BE2C (cell line): ENCODE data around the gene LINS1.

Experiments
- DNase-seq: peaks from one replicate; pipeline ENCODE4 v3.0.0-alpha.2; 2020
- H3K27me3 ChIP-seq: fragments of 250-450 bp; sonication (Bioruptor Pico); 2 replicates; pipeline ENCODE4 v1.5.1; 2020; ENCODE audit warnings: mild to moderate bottlenecking
- H3K36me3 ChIP-seq: fragments of 250-450 bp; sonication (Bioruptor Pico); 2 replicates; pipeline ENCODE4 v1.5.1; 2020; ENCODE audit warnings: mild to moderate bottlenecking
- H3K4me1 ChIP-seq: fragments of 250-450 bp; sonication (Bioruptor Pico); 2 replicates; pipeline ENCODE4 v1.5.1; 2020
- H3K4me3 ChIP-seq: 2 replicates; pipeline ENCODE4 v1.5.1; 2011; ENCODE audit warnings: low read depth, low read length
- H3K9me3 ChIP-seq: fragments of 250-450 bp; sonication (Bioruptor Pico); 2 replicates; pipeline ENCODE4 v1.5.1; 2020
- CTCF ChIP-seq: IDR thresholded peaks from 2 replicates; pipeline ENCODE4 v1.5.1; 2012; ENCODE audit warnings: mild to moderate bottlenecking, low read depth, low read length

The LINS1 gene

GRCh38 chr15:100642213-100642949 is 40.4 kb upstream of the LINS1 start:
- H3K4me1 ChIP-seq, result no peaks in the 10 kb centered on the region
- TF ChIP-seq CTCF, result no peak

GRCh38 chr15:100638177-100638730 is 36.3 kb upstream of the LINS1 start:
- no peaks in the 10 kb centered on the region for H3K27me3 ChIP-seq
- no peaks in the 10 kb centered on the region for H3K36me3 ChIP-seq
- no peak overlapping the region for H3K4me3 ChIP-seq
- H3K9me3 ChIP-seq, result no peaks in the 10 kb centered on the region
- TF ChIP-seq CTCF, result no peak
- no peak for DNase-seq
- no peaks in the 10 kb centered on the region; the same call in 1 of the 2 replicates for H3K4me1 ChIP-seq

More at GRCh38 chr15:100642213-100642949, 40.4 kb upstream of the LINS1 start:
- Histone ChIP-seq H3K27me3 (no peaks in the 10 kb centered on the region), H3K4me3 (no peak overlapping the region), H3K9me3 (no peaks in the 10 kb centered on the region), H3K36me3 (no peaks in the 10 kb centered on the region)
- DNase-seq, result no peak

- peaks cover 4% of the 10 kb centered on the region for H3K36me3 ChIP-seq
- no peaks in the 10 kb centered on the region; the same call in 1 of the 2 replicates for H3K4me1 ChIP-seq
- H3K27me3 ChIP-seq, result no peaks in the 10 kb centered on the region
- no peak overlapping the region for H3K4me3 ChIP-seq
- no peaks in the 10 kb centered on the region for H3K9me3 ChIP-seq
- no peak for DNase-seq
- TF ChIP-seq CTCF, result no peak
Measured at GRCh38 chr15:100635406-100636071, 33.6 kb upstream of the LINS1 start.

GRCh38 chr15:100633763-100634075 is 31.7 kb upstream of the LINS1 start:
- Histone ChIP-seq H3K4me3 (no peak overlapping the region), H3K4me1 (no peaks in the 10 kb centered on the region; the same call in 1 of the 2 replicates), H3K9me3 (no peaks in the 10 kb centered on the region), H3K36me3 (peaks cover 9% of the 10 kb centered on the region), H3K27me3 (no peaks in the 10 kb centered on the region)
- no peak for TF ChIP-seq CTCF
- no peak for DNase-seq

GRCh38 chr15:100631831-100632230 is 29.8 kb upstream of the LINS1 start:
- H3K4me3 ChIP-seq, result no peak overlapping the region

More at GRCh38 chr15:100631831-100632230, 29.8 kb upstream of the LINS1 start:
- H3K27me3 ChIP-seq, result no peaks in the 10 kb centered on the region
- no peak for DNase-seq
- no peaks in the 10 kb centered on the region; the same call in 1 of the 2 replicates for H3K4me1 ChIP-seq
- no peak for TF ChIP-seq CTCF
- H3K9me3 ChIP-seq, result no peaks in the 10 kb centered on the region
- H3K36me3 ChIP-seq, result peaks cover 9% of the 10 kb centered on the region
